Motor neuron (in vitro differentiated cells): ENCODE data around the gene BOLA3. TPM values are rescaled to one million over a fixed set of nuclear protein-coding genes. Genes with fewer than 3 reads are reported as not detected.

Experiments
- total RNA-seq, 8 experiments: library from RNA; unstranded; fragments of 300-600 nt; gene quantifications; 2 replicates each; pipeline versions ENCODE4 v1.2.3 to v1.2.4, GENCODE V29; 2022

BOLA3 gene
- total RNA-seq, 8 experiments from 2014 or later, result 31.2 to 77.9 (median 45.8) TPM

Other genes starting within 250 kb of the BOLA3 start
- gene DGUOK, start 221.0 kb downstream of the BOLA3 start, total RNA-seq, result 100 to 1,000 TPM in 5 of 8 experiments, 10 to 100 TPM in 3; 73.0 to 130 (median 109) TPM
- gene TET3, start 163.0 kb downstream of the BOLA3 start, total RNA-seq, result 10 to 100 TPM in 7 of 8 experiments, 1 to 10 TPM in 1; 3.0 to 19.7 (median 12.4) TPM
- 10 to 100 TPM; 26.8 to 81.6 (median 50.8) TPM for gene MOB1A, start 31.0 kb upstream of the BOLA3 start, total RNA-seq
- gene MTHFD2, start 50.7 kb upstream of the BOLA3 start, total RNA-seq, result 100 to 1,000 TPM in 5 of 8 experiments, 10 to 100 TPM in 3; 46.3 to 256 (median 139) TPM
- gene SLC4A5, start 195.5 kb upstream of the BOLA3 start, total RNA-seq, result 1 to 10 TPM in 7 of 8 experiments, under 1 TPM in 1; 0.25 to 5.9 (median 2.8) TPM
- gene DCTN1, start 232.4 kb upstream of the BOLA3 start, total RNA-seq, result 100 to 1,000 TPM in 7 of 8 experiments, 10 to 100 TPM in 1; 92.7 to 205 (median 134) TPM